HCT116 (cell line): ENCODE results near the gene PIK3R6.

ENCODE experiments used
- POLR2A ChIP-seq: IDR thresholded peaks from 2 replicates; pipeline ENCODE4 v1.7.0; 2011; ENCODE audit warnings: borderline replicate concordance; ENCODE audit not compliant: insufficient read depth, insufficient read length; ENCODE audit errors: extremely low read depth
- POLR2AphosphoS5 ChIP-seq: IDR thresholded peaks from 2 replicates; pipeline ENCODE4 v1.6.1; 2011; ENCODE audit warnings: mild to moderate bottlenecking, low read depth, low read length, moderate library complexity
- YY1 ChIP-seq: IDR thresholded peaks from 2 replicates; pipeline ENCODE4 v1.6.1; 2011; ENCODE audit warnings: low read length, low read depth, moderate library complexity, mild to moderate bottlenecking; ENCODE audit not compliant: insufficient replicate concordance; ENCODE audit errors: extremely low read depth
- TF ChIP-seq, protein P1 (sequence below), 3 experiments: fragments of 200-600 bp in 1 of 3; sonication (generic) in 1 of 3; IDR thresholded peaks in 2 of 3; conservative IDR thresholded peaks in 1 of 3; 2 replicates each; pipeline ENCODE4 v1.5.1; 2012 to 2017; ENCODE audit warnings: low read depth in 2 of 3, low read length in 2 of 3, antibody characterized with exemption in 1 of 3, borderline replicate concordance in 1 of 3, control low read depth in 1 of 3, mild to moderate bottlenecking in 1 of 3, mixed read lengths in 1 of 3, mixed run types in 1 of 3, moderate library complexity in 1 of 3; ENCODE audit not compliant: insufficient read depth in 1 of 3
- TF ChIP-seq, protein P2 (sequence below): IDR thresholded peaks from 2 replicates; pipeline ENCODE4 v1.6.1; 2011; ENCODE audit warnings: mild to moderate bottlenecking, low read length, moderate library complexity; ENCODE audit not compliant: insufficient replicate concordance; ENCODE audit errors: extremely low read depth

DNA sequence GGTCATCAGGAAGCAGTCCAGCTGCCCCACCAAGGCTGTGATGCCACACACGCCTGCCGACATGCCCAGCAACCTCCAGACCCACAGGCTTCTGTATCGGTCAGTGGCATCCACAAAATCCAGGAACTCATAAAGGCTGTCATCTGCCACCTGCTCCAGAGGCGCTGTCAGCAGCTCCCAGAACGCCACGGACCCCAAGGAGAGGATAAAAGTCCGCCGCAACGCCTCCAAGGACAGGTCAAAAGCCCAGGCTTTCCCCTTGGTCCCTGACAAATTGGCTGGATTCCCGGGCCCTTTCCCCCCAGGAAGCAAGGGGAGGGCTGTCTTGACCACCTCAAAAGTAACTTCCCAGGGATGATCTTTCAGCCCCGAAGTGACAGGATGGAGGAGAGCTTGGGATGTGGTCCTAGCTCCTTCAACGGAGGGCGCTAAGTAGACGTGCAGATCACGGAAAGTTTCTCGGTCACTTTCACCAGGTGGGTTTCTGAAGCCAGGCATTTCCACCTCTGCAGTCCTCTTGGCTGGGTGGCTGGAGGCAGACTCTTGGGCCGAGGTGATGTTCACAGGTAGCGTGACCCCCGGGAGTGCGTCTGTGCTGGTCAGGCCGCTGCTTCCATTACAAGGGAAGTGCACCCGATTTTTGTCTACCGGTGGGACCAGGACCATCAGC lies 69.2 kb downstream of the PIK3R6 start:
- TF ChIP-seq POLR2A (no peak), YY1 (no peak), POLR2AphosphoS5 (no peak)
- TF ChIP-seq, protein P1, sequence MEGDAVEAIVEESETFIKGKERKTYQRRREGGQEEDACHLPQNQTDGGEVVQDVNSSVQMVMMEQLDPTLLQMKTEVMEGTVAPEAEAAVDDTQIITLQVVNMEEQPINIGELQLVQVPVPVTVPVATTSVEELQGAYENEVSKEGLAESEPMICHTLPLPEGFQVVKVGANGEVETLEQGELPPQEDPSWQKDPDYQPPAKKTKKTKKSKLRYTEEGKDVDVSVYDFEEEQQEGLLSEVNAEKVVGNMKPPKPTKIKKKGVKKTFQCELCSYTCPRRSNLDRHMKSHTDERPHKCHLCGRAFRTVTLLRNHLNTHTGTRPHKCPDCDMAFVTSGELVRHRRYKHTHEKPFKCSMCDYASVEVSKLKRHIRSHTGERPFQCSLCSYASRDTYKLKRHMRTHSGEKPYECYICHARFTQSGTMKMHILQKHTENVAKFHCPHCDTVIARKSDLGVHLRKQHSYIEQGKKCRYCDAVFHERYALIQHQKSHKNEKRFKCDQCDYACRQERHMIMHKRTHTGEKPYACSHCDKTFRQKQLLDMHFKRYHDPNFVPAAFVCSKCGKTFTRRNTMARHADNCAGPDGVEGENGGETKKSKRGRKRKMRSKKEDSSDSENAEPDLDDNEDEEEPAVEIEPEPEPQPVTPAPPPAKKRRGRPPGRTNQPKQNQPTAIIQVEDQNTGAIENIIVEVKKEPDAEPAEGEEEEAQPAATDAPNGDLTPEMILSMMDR (IDR thresholded peaks at IDR 0.05 in 2 of 3, conservative IDR thresholded peaks at IDR 0.05 in 1 of 3; ENCODE audit: borderline replicate concordance in 1 of 3, insufficient read depth in 1 of 3, low read depth in 2 of 3, low read length in 2 of 3), result no peak
- TF ChIP-seq, protein P2, sequence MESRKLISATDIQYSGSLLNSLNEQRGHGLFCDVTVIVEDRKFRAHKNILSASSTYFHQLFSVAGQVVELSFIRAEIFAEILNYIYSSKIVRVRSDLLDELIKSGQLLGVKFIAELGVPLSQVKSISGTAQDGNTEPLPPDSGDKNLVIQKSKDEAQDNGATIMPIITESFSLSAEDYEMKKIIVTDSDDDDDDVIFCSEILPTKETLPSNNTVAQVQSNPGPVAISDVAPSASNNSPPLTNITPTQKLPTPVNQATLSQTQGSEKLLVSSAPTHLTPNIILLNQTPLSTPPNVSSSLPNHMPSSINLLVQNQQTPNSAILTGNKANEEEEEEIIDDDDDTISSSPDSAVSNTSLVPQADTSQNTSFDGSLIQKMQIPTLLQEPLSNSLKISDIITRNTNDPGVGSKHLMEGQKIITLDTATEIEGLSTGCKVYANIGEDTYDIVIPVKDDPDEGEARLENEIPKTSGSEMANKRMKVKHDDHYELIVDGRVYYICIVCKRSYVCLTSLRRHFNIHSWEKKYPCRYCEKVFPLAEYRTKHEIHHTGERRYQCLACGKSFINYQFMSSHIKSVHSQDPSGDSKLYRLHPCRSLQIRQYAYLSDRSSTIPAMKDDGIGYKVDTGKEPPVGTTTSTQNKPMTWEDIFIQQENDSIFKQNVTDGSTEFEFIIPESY, result no peak
